Hepatocyte (in vitro differentiated cells): Measurements from ENCODE around the gene PTPN6. TPM values are rescaled to one million over a fixed set of nuclear protein-coding genes. Genes with fewer than 3 reads are reported as not detected.
A peak's percentile ranks its signal among the peaks of the same experiment; 100 is the strongest.

Source experiments
- DNase-seq: peaks from one replicate; pipeline ENCODE4 v3.0.0-alpha.2; 2016; ENCODE audit warnings: low spot score
- H2AFZ ChIP-seq: fragments of 200-600 bp; sonication (generic); 2 replicates; pipeline ENCODE4 v1.6.0; 2016; ENCODE audit warnings: antibody characterized with exemption, mild to moderate bottlenecking
- H3K27ac ChIP-seq: fragments of 200-600 bp; sonication (generic); 2 replicates; pipeline ENCODE4 v1.5.1; 2016; ENCODE audit warnings: mild to moderate bottlenecking
- H3K27me3 ChIP-seq: fragments of 200-600 bp; sonication (generic); 2 replicates; pipeline ENCODE4 v1.6.1; 2016
- H3K36me3 ChIP-seq: fragments of 200-600 bp; sonication (generic); replicated peaks from 2 replicates; pipeline ENCODE4 v1.5.1; 2016; ENCODE audit warnings: low read depth; ENCODE audit not compliant: insufficient read depth
- H3K4me1 ChIP-seq: fragments of 200-600 bp; sonication (generic); 2 replicates; pipeline ENCODE4 v1.5.1; 2016; ENCODE audit warnings: mild to moderate bottlenecking, moderate library complexity; ENCODE audit not compliant: insufficient read depth
- H3K4me2 ChIP-seq: fragments of 200-600 bp; sonication (generic); 2 replicates; pipeline ENCODE4 v1.6.0; 2016
- H3K4me3 ChIP-seq: fragments of 200-600 bp; sonication (generic); 2 replicates; pipeline ENCODE4 v1.5.1; 2016; ENCODE audit warnings: mild to moderate bottlenecking
- H3K79me2 ChIP-seq: fragments of 200-600 bp; sonication (generic); 2 replicates; pipeline ENCODE4 v1.6.0; 2017; ENCODE audit warnings: mild to moderate bottlenecking
- H3K9me2 ChIP-seq: fragments of 200-600 bp; sonication (generic); replicated peaks from 2 replicates; pipeline ENCODE4 v1.6.0; 2017; ENCODE audit warnings: mild to moderate bottlenecking; ENCODE audit not compliant: insufficient read depth
- H3K9me3 ChIP-seq: fragments of 200-600 bp; sonication (generic); 2 replicates; pipeline ENCODE4 v1.5.1; 2016; ENCODE audit warnings: low read depth, mild to moderate bottlenecking
- H4K20me1 ChIP-seq: fragments of 200-600 bp; sonication (generic); 2 replicates; pipeline ENCODE4 v1.6.0; 2016; ENCODE audit warnings: mild to moderate bottlenecking; ENCODE audit not compliant: insufficient read depth, poor library complexity, severe bottlenecking
- EZH2 ChIP-seq: fragments of 200-600 bp; sonication (generic); IDR thresholded peaks from 2 replicates; pipeline ENCODE4 v1.6.1; 2016; ENCODE audit warnings: antibody characterized with exemption, mild to moderate bottlenecking, borderline replicate concordance
- EZH2phosphoT487 ChIP-seq: fragments of 200-600 bp; sonication (generic); IDR thresholded peaks from one replicate; pipeline ENCODE4 v1.6.1; 2018; ENCODE audit warnings: antibody characterized with exemption, mild to moderate bottlenecking, low read depth, moderate library complexity; ENCODE audit not compliant: unreplicated experiment, severe bottlenecking
- whole genome bisulfite sequencing: methylation state at CpG from one replicate; pipeline ENCODE4 v1.1.6; 2016; ENCODE audit warnings: low lambda C conversion rate; ENCODE audit errors: missing lambda C conversion rate; 5-methylcytosine and 5-hydroxymethylcytosine counted together
- polyA plus RNA-seq: library from polyadenylated mRNA; unstranded; fragments of >200 nt; fragmentation: Nextera tagmentation; extraction: Ambion mirVana; gene quantifications from 2 replicates; pipeline ENCODE4 v1.2.1, GENCODE V29; 2016
- total RNA-seq: library from RNA; depleted of rRNA; stranded (reverse); fragments of >200 nt; gene quantifications from 2 replicates; pipeline ENCODE4 v1.2.3, GENCODE V29; 2014
- TF ChIP-seq, protein P1 (sequence below): fragments of 200-600 bp; sonication (generic); IDR thresholded peaks from 2 replicates; pipeline ENCODE4 v1.5.1; 2016; ENCODE audit warnings: antibody characterized with exemption, mild to moderate bottlenecking; ENCODE audit not compliant: poor library complexity

PTPN6 gene
- total and polyA plus RNA-seq, 2 experiments from 2014 or later, result 14.5 to 20.8 TPM

DNA sequence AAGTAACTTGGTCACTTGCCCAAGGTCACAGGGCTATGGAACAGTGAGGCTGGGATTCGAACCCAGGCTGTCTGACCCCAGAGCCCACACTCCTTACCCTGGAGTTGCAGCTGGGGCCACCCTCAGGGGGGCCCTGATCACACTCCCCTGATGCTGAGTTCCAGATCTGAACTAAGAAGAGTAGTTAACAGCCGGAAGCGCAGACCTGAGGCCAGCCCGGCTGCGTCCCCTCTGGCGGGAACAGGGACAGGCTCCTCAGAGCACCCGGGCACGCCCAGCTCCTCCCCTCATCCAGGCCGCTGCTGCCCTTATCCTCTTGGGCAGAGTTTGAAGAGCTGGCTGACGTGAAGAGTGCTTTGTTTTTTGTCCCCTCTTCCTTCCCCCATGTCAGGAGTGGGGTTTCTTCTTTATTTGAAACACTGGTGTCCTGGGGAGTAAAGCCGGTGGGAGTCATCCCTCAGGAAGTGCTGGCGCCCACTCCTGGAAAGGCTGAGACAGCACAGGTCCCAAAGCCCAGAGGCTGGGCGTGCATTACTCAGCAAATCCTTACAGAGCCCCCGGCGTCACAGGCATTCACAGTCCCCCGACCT is 10.6 kb downstream of the PTPN6 start:
- Histone ChIP-seq H3K4me1 (peaks cover 17% of the 10 kb centered on the region), H4K20me1 (peaks cover 6% of the 10 kb centered on the region), H3K9me3 (no peaks in the 10 kb centered on the region), H3K4me2 (peak overlapping the region; percentile 84), H3K9me2 (no peaks in the 10 kb centered on the region), H3K79me2 (peaks cover 27% of the 10 kb centered on the region), H3K4me3 (no peak overlapping the region), H2AFZ (peak overlapping the region; percentile 4), H3K36me3 (no peaks in the 10 kb centered on the region), H3K27me3 (no peaks in the 10 kb centered on the region), H3K27ac (peak overlapping the region; percentile 100)
- DNase-seq, result peak; percentile 89
- TF ChIP-seq, protein P1, sequence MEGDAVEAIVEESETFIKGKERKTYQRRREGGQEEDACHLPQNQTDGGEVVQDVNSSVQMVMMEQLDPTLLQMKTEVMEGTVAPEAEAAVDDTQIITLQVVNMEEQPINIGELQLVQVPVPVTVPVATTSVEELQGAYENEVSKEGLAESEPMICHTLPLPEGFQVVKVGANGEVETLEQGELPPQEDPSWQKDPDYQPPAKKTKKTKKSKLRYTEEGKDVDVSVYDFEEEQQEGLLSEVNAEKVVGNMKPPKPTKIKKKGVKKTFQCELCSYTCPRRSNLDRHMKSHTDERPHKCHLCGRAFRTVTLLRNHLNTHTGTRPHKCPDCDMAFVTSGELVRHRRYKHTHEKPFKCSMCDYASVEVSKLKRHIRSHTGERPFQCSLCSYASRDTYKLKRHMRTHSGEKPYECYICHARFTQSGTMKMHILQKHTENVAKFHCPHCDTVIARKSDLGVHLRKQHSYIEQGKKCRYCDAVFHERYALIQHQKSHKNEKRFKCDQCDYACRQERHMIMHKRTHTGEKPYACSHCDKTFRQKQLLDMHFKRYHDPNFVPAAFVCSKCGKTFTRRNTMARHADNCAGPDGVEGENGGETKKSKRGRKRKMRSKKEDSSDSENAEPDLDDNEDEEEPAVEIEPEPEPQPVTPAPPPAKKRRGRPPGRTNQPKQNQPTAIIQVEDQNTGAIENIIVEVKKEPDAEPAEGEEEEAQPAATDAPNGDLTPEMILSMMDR, result peak; percentile 58
- no peak for TF ChIP-seq EZH2
- WGBS, result 15% methylated on average over 16 of the region's 16 CpGs

DNA sequence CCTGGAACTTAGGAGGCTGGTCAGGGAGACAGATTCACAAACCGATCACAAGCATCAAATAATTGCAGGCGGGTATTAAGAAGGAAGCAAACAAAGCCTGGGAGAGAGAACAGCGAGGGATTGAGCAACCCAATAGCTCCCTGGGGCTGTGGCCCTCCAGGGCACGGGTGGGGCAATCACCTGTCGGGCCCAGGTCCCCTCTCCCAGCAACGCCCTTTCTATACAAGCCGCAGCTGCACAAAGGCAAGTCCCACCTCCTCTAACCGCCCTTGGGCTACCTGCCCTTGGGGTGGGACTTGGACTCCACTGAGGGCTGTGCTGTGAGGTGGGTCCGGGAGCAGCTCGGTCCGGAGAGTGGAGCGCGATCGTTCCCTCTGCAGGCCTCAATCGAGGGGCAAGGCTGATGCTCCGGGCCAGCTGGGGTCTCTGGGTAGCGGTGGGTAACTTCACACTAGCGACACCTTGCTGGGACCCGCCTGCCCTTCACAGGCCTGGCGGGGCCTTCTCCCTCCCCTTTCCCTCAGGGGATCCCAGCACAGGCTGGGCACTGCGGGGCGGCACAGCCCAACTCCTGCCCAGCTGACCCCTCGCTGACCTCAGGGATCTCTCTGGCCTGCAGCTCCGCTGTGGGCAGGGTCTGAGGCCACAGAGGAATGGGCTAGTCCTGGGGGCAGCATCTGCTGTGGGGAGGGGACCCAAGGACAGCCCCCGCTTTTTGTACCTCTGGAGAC is 11.3 kb downstream of the PTPN6 start:
- Histone ChIP-seq H3K79me2 (peaks cover 34% of the 10 kb centered on the region), H2AFZ (peak overlapping the region; percentile 4), H3K4me3 (peak overlapping the region; percentile 25), H3K27ac (peak overlapping the region; percentile 100), H3K9me3 (no peaks in the 10 kb centered on the region), H3K4me2 (peak overlapping the region; percentile 84), H3K9me2 (no peaks in the 10 kb centered on the region), H3K36me3 (no peaks in the 10 kb centered on the region), H4K20me1 (peaks cover 6% of the 10 kb centered on the region), H3K27me3 (no peaks in the 10 kb centered on the region), H3K4me1 (peaks cover 17% of the 10 kb centered on the region)
- DNase-seq, result peak; percentile 81
- WGBS, result 40% methylated on average over 25 of the region's 25 CpGs
- TF ChIP-seq EZH2phosphoT487, result no peak
- TF ChIP-seq, protein P1, result no peak
- TF ChIP-seq EZH2, result no peak

DNA sequence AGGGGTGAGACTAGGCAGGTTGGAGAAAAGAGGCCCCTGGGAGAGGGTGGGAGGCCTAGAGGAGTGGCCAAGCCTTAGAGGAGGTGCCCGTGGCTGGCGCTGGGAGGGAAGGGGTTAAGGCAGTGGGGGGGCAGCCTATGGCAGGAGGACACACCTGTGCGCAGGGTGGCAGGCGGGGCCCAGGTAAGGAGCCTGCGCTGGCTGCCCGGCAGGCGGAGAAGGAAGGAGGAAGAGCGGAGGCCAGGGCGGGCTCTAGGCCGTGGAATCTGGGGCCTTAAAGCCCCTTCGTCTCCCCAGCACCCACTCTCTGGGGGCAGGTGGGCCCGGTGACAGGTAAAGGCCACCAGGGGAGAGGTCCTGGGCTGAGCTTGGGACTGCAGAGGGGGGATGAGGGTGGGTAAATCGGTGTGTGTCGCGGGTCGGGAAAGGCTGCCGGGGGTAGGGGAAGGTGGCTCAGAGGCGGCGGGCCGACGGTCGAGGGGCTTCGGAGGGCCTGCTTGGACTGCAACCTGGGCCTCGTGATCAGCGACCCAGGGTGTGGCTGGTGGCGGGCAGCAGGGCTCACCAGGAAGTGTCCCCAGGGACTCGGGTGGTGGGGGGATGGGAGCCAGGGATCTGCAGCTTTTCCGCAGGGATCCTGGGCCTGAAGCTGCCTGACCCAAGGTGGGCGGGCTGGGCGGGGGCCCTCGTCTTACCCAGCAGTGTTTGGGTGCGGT is 12.0 kb downstream of the PTPN6 start:
- peak; percentile 95 for DNase-seq
- Histone ChIP-seq H3K27ac (peak overlapping the region; percentile 100), H3K36me3 (no peaks in the 10 kb centered on the region), H3K9me3 (no peaks in the 10 kb centered on the region), H2AFZ (no peak overlapping the region), H3K27me3 (no peaks in the 10 kb centered on the region), H3K9me2 (no peaks in the 10 kb centered on the region), H3K4me2 (peak overlapping the region; percentile 84), H4K20me1 (peaks cover 6% of the 10 kb centered on the region), H3K79me2 (peaks cover 39% of the 10 kb centered on the region), H3K4me1 (peaks cover 17% of the 10 kb centered on the region), H3K4me3 (peak overlapping the region; percentile 74)
- 46% methylated on average over 7 of the region's 32 CpGs for WGBS
- no peak for TF ChIP-seq EZH2
- no peak for TF ChIP-seq EZH2phosphoT487
- TF ChIP-seq, protein P1, result no peak
